DND-41 (cell line): ENCODE results near the gene PCDHGB6.

Experiments used
- EZH2 ChIP-seq: IDR thresholded peaks from 3 replicates; pipeline ENCODE4 v1.6.1; 2012; ENCODE audit warnings: borderline replicate concordance, low read depth, mild to moderate bottlenecking, moderate library complexity, low read length, inconsistent platforms; ENCODE audit not compliant: severe bottlenecking
- TF ChIP-seq, protein P1 (sequence below): IDR thresholded peaks from 2 replicates; pipeline ENCODE4 v1.5.1; 2012; ENCODE audit warnings: borderline replicate concordance, low read length, moderate library complexity, mild to moderate bottlenecking; ENCODE audit not compliant: poor library complexity, severe bottlenecking; ENCODE audit errors: extremely low read depth

DNA sequence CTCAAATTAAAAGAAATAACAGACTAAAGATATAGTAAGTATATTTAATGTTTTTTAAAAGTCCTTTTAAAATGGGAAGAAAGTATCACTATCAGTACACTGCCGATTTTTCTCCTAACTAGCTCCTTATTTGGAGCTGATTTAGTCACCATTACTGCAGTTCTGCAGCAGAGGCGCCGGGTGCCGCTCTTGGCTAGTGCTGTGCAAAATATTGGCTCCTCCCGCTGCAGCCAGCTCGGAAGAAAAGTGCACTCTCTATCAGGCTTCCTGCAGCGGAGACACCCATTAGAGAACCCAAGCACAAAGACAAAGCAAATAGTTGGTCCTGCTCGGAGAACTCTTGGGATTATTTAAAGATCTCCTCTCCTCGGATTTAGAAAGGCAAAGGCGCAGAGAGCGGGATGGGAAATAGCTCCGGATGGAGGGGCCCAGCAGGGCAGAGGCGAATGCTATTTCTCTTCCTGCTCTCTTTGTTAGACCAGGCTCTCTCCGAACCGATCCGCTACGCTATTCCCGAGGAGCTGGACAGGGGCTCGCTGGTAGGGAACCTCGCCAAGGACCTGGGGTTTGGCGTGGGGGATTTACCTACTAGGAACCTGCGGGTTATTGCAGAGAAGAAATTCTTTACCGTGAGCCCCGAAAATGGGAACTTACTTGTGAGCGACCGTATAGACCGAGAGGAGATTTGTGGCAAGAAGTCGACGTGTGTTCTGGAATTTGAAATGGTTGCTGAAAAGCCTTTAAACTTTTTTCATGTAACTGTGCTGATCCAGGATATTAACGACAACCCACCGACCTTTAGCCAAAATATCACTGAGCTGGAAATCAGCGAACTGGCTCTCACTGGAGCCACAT lies 37.6 kb upstream of the PCDHGB6 start, which contains the start of gene PCDHGB3:
- TF ChIP-seq, protein P1, sequence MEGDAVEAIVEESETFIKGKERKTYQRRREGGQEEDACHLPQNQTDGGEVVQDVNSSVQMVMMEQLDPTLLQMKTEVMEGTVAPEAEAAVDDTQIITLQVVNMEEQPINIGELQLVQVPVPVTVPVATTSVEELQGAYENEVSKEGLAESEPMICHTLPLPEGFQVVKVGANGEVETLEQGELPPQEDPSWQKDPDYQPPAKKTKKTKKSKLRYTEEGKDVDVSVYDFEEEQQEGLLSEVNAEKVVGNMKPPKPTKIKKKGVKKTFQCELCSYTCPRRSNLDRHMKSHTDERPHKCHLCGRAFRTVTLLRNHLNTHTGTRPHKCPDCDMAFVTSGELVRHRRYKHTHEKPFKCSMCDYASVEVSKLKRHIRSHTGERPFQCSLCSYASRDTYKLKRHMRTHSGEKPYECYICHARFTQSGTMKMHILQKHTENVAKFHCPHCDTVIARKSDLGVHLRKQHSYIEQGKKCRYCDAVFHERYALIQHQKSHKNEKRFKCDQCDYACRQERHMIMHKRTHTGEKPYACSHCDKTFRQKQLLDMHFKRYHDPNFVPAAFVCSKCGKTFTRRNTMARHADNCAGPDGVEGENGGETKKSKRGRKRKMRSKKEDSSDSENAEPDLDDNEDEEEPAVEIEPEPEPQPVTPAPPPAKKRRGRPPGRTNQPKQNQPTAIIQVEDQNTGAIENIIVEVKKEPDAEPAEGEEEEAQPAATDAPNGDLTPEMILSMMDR, result no peak
- no peak for TF ChIP-seq EZH2
